ENCODE data around the gene PCSK4.
"Not testable (repeated sequence)": the region's sequence is repeated elsewhere in the genome, so short reads cannot be mapped to it uniquely, and the experiment has no call there.

Gene PCSK4

GRCh38 chr19:1503925-1504773 lies 14.0 kb upstream of the PCSK4 start:
- no peak for DNase-seq

GRCh38 chr19:1503089-1503924 lies 13.2 kb upstream of the PCSK4 start:
- DNase-seq = no peak

GRCh38 chr19:1502433-1503088 lies 12.4 kb upstream of the PCSK4 start:
- DNase-seq = no peak

GRCh38 chr19:1501200-1501595 lies 11.0 kb upstream of the PCSK4 start:
- DNase-seq = no peak

GRCh38 chr19:1499231-1499630 lies 9.1 kb upstream of the PCSK4 start:
- DNase-seq = not testable (repeated sequence)

GRCh38 chr19:1497578-1498235 lies 7.6 kb upstream of the PCSK4 start:
- no peak for DNase-seq

GRCh38 chr19:1496714-1497577 lies 6.8 kb upstream of the PCSK4 start:
- no peak for DNase-seq

- no peak for DNase-seq
Observed at GRCh38 chr19:1495799-1496713, 5.9 kb upstream of the PCSK4 start.

- DNase-seq = no peak
Observed at GRCh38 chr19:1495051-1495798, 5.1 kb upstream of the PCSK4 start.

- DNase-seq = no peak
Observed at GRCh38 chr19:1494115-1494815, 4.1 kb upstream of the PCSK4 start.

- no peak for DNase-seq
Observed at GRCh38 chr19:1492474-1493006, 2.4 kb upstream of the PCSK4 start.

GRCh38 chr19:1491849-1492170 lies 1.7 kb upstream of the PCSK4 start:
- no peak for DNase-seq

- DNase-seq = no peak
Observed at GRCh38 chr19:1491114-1491848, 1.1 kb upstream of the PCSK4 start, which contains the start of gene REEP6. Gene REEP6, plus strand, starts transcription at chr19:1491181. Its CDS starts 89 bp downstream, at chr19:1491270.

GRCh38 chr19:1489463-1490310 lies 463 bp downstream of the PCSK4 start:
- DNase-seq = no peak

- DNase-seq = no peak
Observed at GRCh38 chr19:1488282-1488601, 1.9 kb downstream of the PCSK4 start.

GRCh38 chr19:1487576-1488281 lies 2.4 kb downstream of the PCSK4 start:
- no peak for DNase-seq

Measured in NCI-H510A (cell line).